A549 (cell line): ENCODE results near the gene RHOBTB1.
"Not testable (repeated sequence)": the region's sequence is repeated elsewhere in the genome, so short reads cannot be mapped to it uniquely, and the experiment has no call there.

Experiments used
- CHD2 ChIP-seq: fragments of 150-350 bp; IDR thresholded peaks from 2 replicates; pipeline ENCODE4 v1.6.1; 2014; ENCODE audit warnings: low read length; ENCODE audit not compliant: partially characterized antibody
- EP300 ChIP-seq, 2 experiments: fragments of >200 bp; sonication (Bioruptor Twin); formaldehyde crosslinking; IDR thresholded peaks; 2 replicates in 1 of 2; 3 replicates in 1 of 2; pipeline ENCODE4 v1.6.1; 2016 to 2017
- FOSL2 ChIP-seq, 2 experiments: fragments of 450-650 bp in 1 of 2; fragments of >200 bp in 1 of 2; sonication (Bioruptor Twin) in 1 of 2; formaldehyde crosslinking; IDR thresholded peaks; 2 replicates each; pipeline versions ENCODE4 v1.5.0 to v1.6.1; 2016 to 2020; ENCODE audit warnings: mild to moderate bottlenecking in 1 of 2, moderate library complexity in 1 of 2
- MAZ ChIP-seq: fragments of 150-350 bp; IDR thresholded peaks from 2 replicates; pipeline ENCODE4 v1.6.1; 2014; ENCODE audit warnings: antibody characterized with exemption, low read depth, low read length, borderline replicate concordance
- NFE2L2 ChIP-seq: fragments of 150-350 bp; conservative IDR thresholded peaks from 2 replicates; pipeline ENCODE4 v1.6.1; 2014; ENCODE audit warnings: low read length
- POLR2A ChIP-seq: IDR thresholded peaks from 2 replicates; pipeline ENCODE4 v1.6.1; 2012; ENCODE audit warnings: mild to moderate bottlenecking, low read length
- POLR2AphosphoS2 ChIP-seq: conservative IDR thresholded peaks from 2 replicates; pipeline ENCODE4 v1.6.1; 2012; ENCODE audit warnings: low read length, improper control_type of control experiment, inconsistent platforms
- RNF2 ChIP-seq: fragments of 200-600 bp; sonication (generic); IDR thresholded peaks from 2 replicates; pipeline ENCODE4 v1.6.1; 2016; ENCODE audit warnings: low read depth, mild to moderate bottlenecking, antibody characterized with exemption, moderate library complexity, borderline replicate concordance
- ZNF302 ChIP-seq: fragments of 250-450 bp; sonication (Bioruptor Pico); IDR thresholded peaks from 2 replicates; pipeline ENCODE4 v1.9.0; 2021; ENCODE audit warnings: inconsistent platforms, mild to moderate bottlenecking, moderate library complexity
- TF ChIP-seq, protein P1 (sequence below): fragments of >200 bp; sonication (Bioruptor Twin); formaldehyde crosslinking; IDR thresholded peaks from 3 replicates; pipeline ENCODE4 v1.5.1; 2016
- TF ChIP-seq, protein P2 (sequence below): fragments of 150-350 bp; IDR thresholded peaks from 2 replicates; pipeline ENCODE4 v1.6.1; 2014; ENCODE audit warnings: low read depth, mild to moderate bottlenecking, low read length

DNA sequence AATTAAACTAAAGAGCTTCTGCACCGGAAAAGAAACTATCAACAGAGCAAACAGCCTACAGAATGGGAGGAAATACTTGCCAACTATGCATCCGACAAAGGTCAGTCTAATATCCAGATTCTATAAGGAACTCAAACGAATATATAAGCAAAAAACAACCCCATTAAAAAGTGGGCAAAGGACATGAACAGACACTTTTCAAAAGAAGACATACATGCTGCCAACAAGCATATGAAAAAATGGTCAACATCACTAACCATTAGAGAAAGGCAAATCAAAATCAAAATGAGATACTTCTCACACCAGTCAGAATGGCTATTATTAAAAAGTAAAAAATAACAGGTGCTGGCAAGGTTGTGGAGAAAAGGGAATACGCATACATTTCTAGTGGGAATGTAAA, 111.8 kb downstream of the RHOBTB1 start:
- not testable (repeated sequence) for TF ChIP-seq RNF2; FOSL2 (IDR thresholded peaks at IDR 0.05); FOSL2 (CRISPR knock-in tag; IDR thresholded peaks at IDR 0.05); EP300 (IDR thresholded peaks at IDR 0.05); POLR2A; MAZ; ZNF302 (CRISPR knock-in tag); NFE2L2; POLR2AphosphoS2; CHD2
- TF ChIP-seq, protein P1, sequence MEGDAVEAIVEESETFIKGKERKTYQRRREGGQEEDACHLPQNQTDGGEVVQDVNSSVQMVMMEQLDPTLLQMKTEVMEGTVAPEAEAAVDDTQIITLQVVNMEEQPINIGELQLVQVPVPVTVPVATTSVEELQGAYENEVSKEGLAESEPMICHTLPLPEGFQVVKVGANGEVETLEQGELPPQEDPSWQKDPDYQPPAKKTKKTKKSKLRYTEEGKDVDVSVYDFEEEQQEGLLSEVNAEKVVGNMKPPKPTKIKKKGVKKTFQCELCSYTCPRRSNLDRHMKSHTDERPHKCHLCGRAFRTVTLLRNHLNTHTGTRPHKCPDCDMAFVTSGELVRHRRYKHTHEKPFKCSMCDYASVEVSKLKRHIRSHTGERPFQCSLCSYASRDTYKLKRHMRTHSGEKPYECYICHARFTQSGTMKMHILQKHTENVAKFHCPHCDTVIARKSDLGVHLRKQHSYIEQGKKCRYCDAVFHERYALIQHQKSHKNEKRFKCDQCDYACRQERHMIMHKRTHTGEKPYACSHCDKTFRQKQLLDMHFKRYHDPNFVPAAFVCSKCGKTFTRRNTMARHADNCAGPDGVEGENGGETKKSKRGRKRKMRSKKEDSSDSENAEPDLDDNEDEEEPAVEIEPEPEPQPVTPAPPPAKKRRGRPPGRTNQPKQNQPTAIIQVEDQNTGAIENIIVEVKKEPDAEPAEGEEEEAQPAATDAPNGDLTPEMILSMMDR: not testable (repeated sequence)
- TF ChIP-seq, protein P2, sequence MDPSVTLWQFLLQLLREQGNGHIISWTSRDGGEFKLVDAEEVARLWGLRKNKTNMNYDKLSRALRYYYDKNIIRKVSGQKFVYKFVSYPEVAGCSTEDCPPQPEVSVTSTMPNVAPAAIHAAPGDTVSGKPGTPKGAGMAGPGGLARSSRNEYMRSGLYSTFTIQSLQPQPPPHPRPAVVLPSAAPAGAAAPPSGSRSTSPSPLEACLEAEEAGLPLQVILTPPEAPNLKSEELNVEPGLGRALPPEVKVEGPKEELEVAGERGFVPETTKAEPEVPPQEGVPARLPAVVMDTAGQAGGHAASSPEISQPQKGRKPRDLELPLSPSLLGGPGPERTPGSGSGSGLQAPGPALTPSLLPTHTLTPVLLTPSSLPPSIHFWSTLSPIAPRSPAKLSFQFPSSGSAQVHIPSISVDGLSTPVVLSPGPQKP: not testable (repeated sequence)
